Right lobe of liver (tissue), 4 donors: Measurements from ENCODE around the gene VWA8.

ENCODE experiments used
- CTCF ChIP-seq, 4 donors: fragments of 200-600 bp in 3 of 4; fragments of 450-650 bp in 1 of 4; IDR thresholded peaks; one replicate each; pipeline versions ENCODE4 v1.5.1 to v1.8.0; 2016 to 2022; ENCODE audit warnings: antibody characterized with exemption in 4 of 4, mild to moderate bottlenecking in 2 of 4
- POLR2A ChIP-seq: fragments of 450-650 bp; IDR thresholded peaks from one replicate; pipeline ENCODE4 v1.6.1; 2017; ENCODE audit warnings: antibody characterized with exemption, mild to moderate bottlenecking
- donor health status: DM: no; HTN: no; CAD: no.
- donor health status: DM: no; HTN: no; CAD: no.
- donor health status: DM: no; HTN: yes; CAD: no.

- no peak for TF ChIP-seq CTCF (IDR thresholded peaks at IDR 0.05)
- no peak for TF ChIP-seq POLR2A
Measured at GRCh38 chr13:41673640-41674039, 287.3 kb downstream of the VWA8 start.
